Peyer's patch (tissue), 4 donors: ENCODE data around the gene PSPH.

Experiments used
- POLR2A ChIP-seq, 2 donors: fragments of 450-650 bp; IDR thresholded peaks; one replicate each; pipeline ENCODE4 v1.5.1; 2017; ENCODE audit warnings: antibody characterized with exemption in 2 of 2, mild to moderate bottlenecking in 2 of 2, moderate library complexity in 2 of 2
- TF ChIP-seq, protein P1 (sequence below), 6 experiments: fragments of 450-650 bp in 4 of 6; fragments of 200-600 bp in 2 of 6; sonication (generic) in 1 of 6; IDR thresholded peaks; one replicate each; pipeline ENCODE4 v1.5.1; 2017 to 2019; ENCODE audit warnings: antibody characterized with exemption in 6 of 6, mild to moderate bottlenecking in 3 of 6, moderate library complexity in 1 of 6

DNA sequence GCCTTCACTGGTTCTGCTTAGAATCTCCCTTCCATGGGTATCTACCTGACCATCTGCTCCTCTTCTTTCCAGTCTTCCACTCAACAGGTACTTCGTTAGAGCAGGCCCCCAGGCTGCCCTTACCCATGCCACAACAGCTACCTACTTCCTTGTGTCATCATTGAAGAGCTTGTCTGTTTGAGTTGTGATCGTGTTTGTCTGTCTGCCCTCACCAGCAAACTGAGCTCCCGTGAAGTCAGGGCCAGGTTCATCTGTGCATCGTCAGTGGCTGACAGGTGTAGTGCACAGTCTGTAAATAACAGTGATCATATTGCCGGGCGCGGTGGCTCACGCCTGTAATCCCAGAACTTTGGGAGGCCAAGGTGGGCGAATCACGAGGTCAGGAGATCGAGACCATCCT is 81.9 kb downstream of the PSPH start:
- TF ChIP-seq POLR2A (IDR thresholded peaks at IDR 0.05), result no peak
- TF ChIP-seq, protein P1, sequence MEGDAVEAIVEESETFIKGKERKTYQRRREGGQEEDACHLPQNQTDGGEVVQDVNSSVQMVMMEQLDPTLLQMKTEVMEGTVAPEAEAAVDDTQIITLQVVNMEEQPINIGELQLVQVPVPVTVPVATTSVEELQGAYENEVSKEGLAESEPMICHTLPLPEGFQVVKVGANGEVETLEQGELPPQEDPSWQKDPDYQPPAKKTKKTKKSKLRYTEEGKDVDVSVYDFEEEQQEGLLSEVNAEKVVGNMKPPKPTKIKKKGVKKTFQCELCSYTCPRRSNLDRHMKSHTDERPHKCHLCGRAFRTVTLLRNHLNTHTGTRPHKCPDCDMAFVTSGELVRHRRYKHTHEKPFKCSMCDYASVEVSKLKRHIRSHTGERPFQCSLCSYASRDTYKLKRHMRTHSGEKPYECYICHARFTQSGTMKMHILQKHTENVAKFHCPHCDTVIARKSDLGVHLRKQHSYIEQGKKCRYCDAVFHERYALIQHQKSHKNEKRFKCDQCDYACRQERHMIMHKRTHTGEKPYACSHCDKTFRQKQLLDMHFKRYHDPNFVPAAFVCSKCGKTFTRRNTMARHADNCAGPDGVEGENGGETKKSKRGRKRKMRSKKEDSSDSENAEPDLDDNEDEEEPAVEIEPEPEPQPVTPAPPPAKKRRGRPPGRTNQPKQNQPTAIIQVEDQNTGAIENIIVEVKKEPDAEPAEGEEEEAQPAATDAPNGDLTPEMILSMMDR (IDR thresholded peaks at IDR 0.05), result no peak
